LNCaP clone FGC (cell line): ENCODE measurements around the gene FCGR2B.
"Not testable (repeated sequence)": the region's sequence is repeated elsewhere in the genome, so short reads cannot be mapped to it uniquely, and the experiment has no call there.

Experiments
- DNase-seq: peaks from one replicate; pipeline ENCODE4 v3.0.0-alpha.2; 2011; ENCODE audit warnings: low read depth
- H3K4me3 ChIP-seq: 2 replicates; pipeline ENCODE4 v1.5.1; 2011; ENCODE audit warnings: mild to moderate bottlenecking, low read depth, low read length, control low read depth
- CTCF ChIP-seq: IDR thresholded peaks from 2 replicates; pipeline ENCODE4 v1.5.1; 2012; ENCODE audit warnings: mild to moderate bottlenecking; ENCODE audit not compliant: control insufficient read depth, insufficient read depth; ENCODE audit errors: extremely low read depth

FCGR2B gene

DNA sequence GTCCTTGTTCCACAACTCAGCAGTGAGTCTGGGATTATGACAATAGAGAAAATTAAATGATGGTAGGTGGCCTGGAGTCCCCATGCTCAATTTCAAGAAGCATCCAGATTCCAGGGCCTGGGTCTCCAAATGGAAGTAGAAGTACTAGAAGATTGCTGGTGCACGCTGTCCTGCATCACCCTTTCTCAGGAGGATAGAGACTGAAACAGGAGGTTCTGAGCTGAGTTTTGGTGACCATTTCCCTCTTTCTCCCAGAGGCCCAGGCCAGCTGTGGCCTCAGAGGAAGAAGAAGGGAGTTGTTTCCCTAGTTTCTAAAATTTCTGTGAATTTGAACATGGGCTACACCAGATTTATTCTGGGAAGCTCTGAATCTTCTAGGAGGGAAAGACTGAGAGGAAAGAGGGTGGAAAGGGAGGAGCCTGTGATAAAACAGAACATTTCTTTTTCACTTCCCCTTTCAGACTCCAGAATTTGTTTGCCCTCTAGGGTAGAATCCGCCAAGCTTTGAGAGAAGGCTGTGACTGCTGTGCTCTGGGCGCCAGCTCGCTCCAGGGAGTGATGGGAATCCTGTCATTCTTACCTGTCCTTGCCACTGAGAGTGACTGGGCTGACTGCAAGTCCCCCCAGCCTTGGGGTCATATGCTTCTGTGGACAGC, at the start of gene FCGR2B:
TSS of gene FCGR2B (plus strand) at position 460 of the 656 bp plus-strand sequence. CDS start at position 559, 99 bp downstream.
- H3K4me3 ChIP-seq, DNase-seq: not testable (repeated sequence)

- not testable (repeated sequence) for DNase-seq, H3K4me3 ChIP-seq
Observed at GRCh38 chr1:161616417-161616816, 46.5 kb upstream of the FCGR2B start.

GRCh38 chr1:161618517-161618916, 44.4 kb upstream of the FCGR2B start:
- not testable (repeated sequence) for DNase-seq, H3K4me3 ChIP-seq

DNA sequence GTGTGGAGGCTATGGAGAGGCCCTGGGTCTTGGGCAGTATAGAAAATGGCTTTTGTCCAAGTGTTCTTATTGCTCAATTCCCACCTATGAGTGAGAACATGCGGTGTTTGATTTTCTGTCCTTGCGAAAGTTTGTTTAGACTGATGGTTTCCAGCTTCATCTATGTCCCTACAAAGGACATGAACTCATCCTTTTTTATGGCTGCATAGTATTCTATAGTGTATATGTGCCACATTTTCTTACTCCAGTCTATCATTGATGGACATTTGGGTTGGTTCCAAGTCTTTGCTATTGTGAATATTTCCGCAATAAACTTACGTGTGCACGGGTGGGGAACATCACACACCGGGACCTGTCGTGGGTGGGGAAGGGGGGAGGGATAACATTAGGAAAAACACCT, 42.5 kb upstream of the FCGR2B start:
- not testable (repeated sequence) for H3K4me3 ChIP-seq, DNase-seq

GRCh38 chr1:161621181-161622000, 41.6 kb upstream of the FCGR2B start:
- not testable (repeated sequence) for DNase-seq, H3K4me3 ChIP-seq

DNA sequence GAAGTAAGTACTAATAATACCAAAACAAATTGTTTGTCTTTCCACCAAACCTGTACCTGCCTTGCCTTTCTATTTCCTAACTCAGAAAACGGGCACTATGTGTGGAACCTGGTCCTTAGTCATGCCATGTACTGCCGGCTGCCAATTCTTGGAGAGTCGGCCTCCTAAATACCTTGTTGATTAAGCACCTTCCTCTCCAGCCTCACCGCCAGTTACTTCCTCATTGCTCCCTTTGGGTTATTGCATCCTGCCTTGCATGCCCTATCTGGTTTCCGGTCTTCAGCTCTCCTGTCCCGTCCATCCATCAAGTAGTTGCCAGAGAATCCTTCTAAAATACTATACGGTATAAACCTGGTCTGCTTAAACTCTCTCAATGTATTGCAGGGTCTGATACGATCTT, 40.9 kb upstream of the FCGR2B start:
- H3K4me3 ChIP-seq, DNase-seq: not testable (repeated sequence)

- not testable (repeated sequence) for DNase-seq, H3K4me3 ChIP-seq
Observed at GRCh38 chr1:161623401-161624051, 39.4 kb upstream of the FCGR2B start.

GRCh38 chr1:161624605-161625004, 38.3 kb upstream of the FCGR2B start:
- not testable (repeated sequence) for DNase-seq, H3K4me3 ChIP-seq

GRCh38 chr1:161626445-161627146, 36.3 kb upstream of the FCGR2B start:
- DNase-seq, H3K4me3 ChIP-seq: not testable (repeated sequence)

GRCh38 chr1:161630128-161630742, 32.7 kb upstream of the FCGR2B start:
- not testable (repeated sequence) for H3K4me3 ChIP-seq

GRCh38 chr1:161631076-161631475, 31.9 kb upstream of the FCGR2B start, which contains the start of gene FCGR3B:
TSS of gene FCGR3B (minus strand) at chr1:161631176. CDS start at chr1:161631094, 82 bp downstream.
- TF ChIP-seq CTCF: no peak
- H3K4me3 ChIP-seq: no peak within 1 kb of the TSS
- DNase-seq: no peak

More at GRCh38 chr1:161630128-161630742, 32.7 kb upstream of the FCGR2B start:
- not testable (repeated sequence) for DNase-seq

DNA sequence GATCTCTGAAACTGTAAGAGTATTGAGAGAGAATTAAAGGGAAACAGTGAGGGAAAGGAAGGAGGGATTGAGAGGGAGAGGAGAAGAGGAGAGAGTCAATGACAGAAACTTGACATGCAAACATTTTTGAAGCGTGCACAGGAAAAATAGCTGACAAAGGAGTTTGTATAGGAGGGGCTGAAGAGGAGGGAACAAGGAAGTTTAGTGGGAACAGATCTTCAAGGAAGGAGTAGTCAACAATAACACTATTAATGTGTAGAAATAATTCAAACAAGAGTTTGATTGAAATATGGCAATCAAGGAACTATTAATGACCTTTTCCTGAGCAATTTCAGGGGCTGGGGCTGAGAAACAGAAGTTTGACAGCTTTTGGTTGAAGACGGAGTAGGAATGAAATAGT, 27.9 kb upstream of the FCGR2B start:
- not testable (repeated sequence) for H3K4me3 ChIP-seq, DNase-seq

- H3K4me3 ChIP-seq, DNase-seq: not testable (repeated sequence)
Observed at GRCh38 chr1:161636189-161636782, 26.7 kb upstream of the FCGR2B start.

- DNase-seq, H3K4me3 ChIP-seq: not testable (repeated sequence)
Observed at GRCh38 chr1:161636976-161637375, 26.0 kb upstream of the FCGR2B start.

- H3K4me3 ChIP-seq, DNase-seq: not testable (repeated sequence)
Observed at GRCh38 chr1:161638251-161638993, 24.5 kb upstream of the FCGR2B start.

DNA sequence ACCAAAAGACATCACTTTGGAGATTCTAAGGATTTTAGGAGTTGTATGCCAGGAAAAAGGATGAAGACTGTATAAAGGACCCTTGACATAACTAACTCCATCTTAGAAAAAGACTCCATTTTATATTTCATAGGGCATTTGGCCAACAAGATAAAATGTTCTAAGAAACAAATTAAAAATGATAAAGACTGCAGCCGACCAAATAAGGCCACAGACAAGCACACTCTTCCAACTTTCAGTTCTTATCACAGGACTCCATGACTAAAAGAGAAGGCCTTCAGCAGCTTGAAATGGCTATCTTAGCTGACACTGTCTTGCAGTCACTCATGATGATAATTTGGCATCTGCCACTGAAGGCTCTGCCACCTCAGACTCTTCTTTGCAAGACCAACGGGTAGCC, 23.7 kb upstream of the FCGR2B start:
- not testable (repeated sequence) for DNase-seq, H3K4me3 ChIP-seq
